ENCODE measurements around the gene PPARA.

DNA sequence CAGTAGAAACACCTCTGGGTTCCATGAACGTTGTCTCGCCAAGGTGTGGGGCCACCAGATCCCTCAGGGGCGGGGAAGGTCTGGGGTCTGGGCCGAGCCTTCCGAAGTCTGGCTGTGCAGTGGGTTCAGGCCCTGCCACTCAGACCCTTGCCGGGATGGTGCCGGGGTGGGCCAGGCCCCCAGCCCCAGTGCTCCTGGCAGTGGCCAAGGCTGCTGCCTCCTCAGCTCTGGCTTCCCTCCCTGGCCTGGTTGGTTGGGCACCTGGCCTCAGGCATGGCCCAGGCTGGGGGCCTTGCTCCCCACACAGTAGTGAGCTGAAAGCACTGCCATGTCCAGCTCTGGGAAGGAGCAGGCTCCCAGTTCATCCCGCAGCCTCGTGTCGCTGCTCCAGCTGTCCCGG lies 48.2 kb upstream of the PPARA start:
- TF ChIP-seq, protein P1, sequence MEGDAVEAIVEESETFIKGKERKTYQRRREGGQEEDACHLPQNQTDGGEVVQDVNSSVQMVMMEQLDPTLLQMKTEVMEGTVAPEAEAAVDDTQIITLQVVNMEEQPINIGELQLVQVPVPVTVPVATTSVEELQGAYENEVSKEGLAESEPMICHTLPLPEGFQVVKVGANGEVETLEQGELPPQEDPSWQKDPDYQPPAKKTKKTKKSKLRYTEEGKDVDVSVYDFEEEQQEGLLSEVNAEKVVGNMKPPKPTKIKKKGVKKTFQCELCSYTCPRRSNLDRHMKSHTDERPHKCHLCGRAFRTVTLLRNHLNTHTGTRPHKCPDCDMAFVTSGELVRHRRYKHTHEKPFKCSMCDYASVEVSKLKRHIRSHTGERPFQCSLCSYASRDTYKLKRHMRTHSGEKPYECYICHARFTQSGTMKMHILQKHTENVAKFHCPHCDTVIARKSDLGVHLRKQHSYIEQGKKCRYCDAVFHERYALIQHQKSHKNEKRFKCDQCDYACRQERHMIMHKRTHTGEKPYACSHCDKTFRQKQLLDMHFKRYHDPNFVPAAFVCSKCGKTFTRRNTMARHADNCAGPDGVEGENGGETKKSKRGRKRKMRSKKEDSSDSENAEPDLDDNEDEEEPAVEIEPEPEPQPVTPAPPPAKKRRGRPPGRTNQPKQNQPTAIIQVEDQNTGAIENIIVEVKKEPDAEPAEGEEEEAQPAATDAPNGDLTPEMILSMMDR (IDR thresholded peaks at IDR 0.05) = no peak
- no peak for TF ChIP-seq POLR2A (IDR thresholded peaks at IDR 0.05)

Measured in upper lobe of left lung (tissue), 4 donors.